Endothelial cell of umbilical vein (primary cell): ENCODE data around the gene CST9L. TPM values are rescaled to one million over a fixed set of nuclear protein-coding genes. Genes with fewer than 3 reads are reported as not detected.

Experiments used
- BruUV-seq: library from RNA; stranded (reverse); fragments of 400-500 nt; replicated peaks from 2 replicates; lab custom pipeline; 2021; lab: Mats Ljungman, UMichigan
- CTCF ChIA-PET: fragments of 300-600, 350-600 bp; sonication (Branson Sonifier 250); formaldehyde crosslinking; loops from one replicate; lab custom pipeline; 2021; ENCODE audit warnings: antibody characterized with exemption, inconsistent platforms; lab: Charles Lee
- POLR2A ChIA-PET: fragments of 300-600, 350-600 bp; sonication (Branson Sonifier 250); formaldehyde crosslinking; loops from one replicate; lab custom pipeline; 2021; ENCODE audit warnings: antibody characterized with exemption, inconsistent platforms; lab: Charles Lee
- DNase-seq: peaks from one replicate; pipeline ENCODE4 v3.0.0-alpha.2; 2011; ENCODE audit warnings: low read depth, low spot score
- FAIRE-seq: peaks from 2 replicates; lab custom pipeline; 2011; peaks lifted over from hg19 to GRCh38; lab: Jason Lieb, UNC
- H2AFZ ChIP-seq: 2 replicates; pipeline ENCODE4 v1.6.0; 2012; ENCODE audit warnings: low read depth, low read length, control low read depth, inconsistent platforms
- H3K27ac ChIP-seq: 2 replicates; pipeline ENCODE4 v1.5.1; 2011; ENCODE audit warnings: low read depth, mild to moderate bottlenecking, control low read depth, low read length, moderate library complexity; ENCODE audit not compliant: insufficient read depth
- H3K27me3 ChIP-seq, 2 experiments: 2 replicates each; pipeline versions ENCODE4 v1.6.0 to v1.6.1; 2011; ENCODE audit warnings: low read length in 2 of 2, mixed read lengths in 1 of 2; ENCODE audit not compliant: control insufficient read depth in 2 of 2, insufficient read depth in 2 of 2
- H3K36me3 ChIP-seq, 2 experiments: 2 replicates in 1 of 2; 3 replicates in 1 of 2; pipeline ENCODE4 v1.5.1; 2011; ENCODE audit warnings: low read length in 2 of 2, mild to moderate bottlenecking in 1 of 2, moderate library complexity in 1 of 2; ENCODE audit not compliant: control insufficient read depth in 2 of 2, insufficient read depth in 2 of 2; ENCODE audit errors: extremely low read depth in 1 of 2
- H3K4me1 ChIP-seq: 3 replicates; pipeline ENCODE4 v1.5.1; 2011; ENCODE audit warnings: mild to moderate bottlenecking, low read length; ENCODE audit not compliant: control insufficient read depth, insufficient read depth; ENCODE audit errors: extremely low read depth
- H3K4me2 ChIP-seq: 2 replicates; pipeline ENCODE4 v1.6.1; 2011; ENCODE audit warnings: low read length, control low read depth, mixed read lengths; ENCODE audit not compliant: insufficient read depth
- H3K4me3 ChIP-seq, 3 experiments: fragments of 200-600 bp in 1 of 3; sonication (generic), shearing (Covaris generic) in 1 of 3; replicated peaks in 1 of 3; 2 replicates each; pipeline ENCODE4 v1.5.1; 2011 to 2016; ENCODE audit warnings: control low read depth in 3 of 3, low read length in 3 of 3, mild to moderate bottlenecking in 2 of 3, inconsistent platforms in 1 of 3, low read depth in 1 of 3, moderate library complexity in 1 of 3; ENCODE audit not compliant: insufficient read depth in 1 of 3
- H3K79me2 ChIP-seq: 2 replicates; pipeline ENCODE4 v1.6.0; 2012; ENCODE audit warnings: low read length, inconsistent platforms; ENCODE audit not compliant: control insufficient read depth, insufficient read depth
- H3K9ac ChIP-seq: replicated peaks from 2 replicates; pipeline ENCODE3; 2011; ENCODE audit warnings: low read length, control low read depth; ENCODE audit not compliant: insufficient read depth; ENCODE audit errors: extremely low read depth
- H3K9me1 ChIP-seq: replicated peaks from 3 replicates; pipeline ENCODE4 v1.6.0; 2011; ENCODE audit warnings: mild to moderate bottlenecking, low read length; ENCODE audit not compliant: control insufficient read depth, insufficient read depth; ENCODE audit errors: extremely low read depth
- H3K9me3 ChIP-seq: replicated peaks from 2 replicates; pipeline ENCODE4 v1.5.1; 2012; ENCODE audit warnings: low read length, inconsistent platforms; ENCODE audit not compliant: control insufficient read depth, insufficient read depth
- H4K20me1 ChIP-seq: replicated peaks from 2 replicates; pipeline ENCODE3; 2011; ENCODE audit warnings: mild to moderate bottlenecking, low read length; ENCODE audit not compliant: control insufficient read depth, insufficient read depth; ENCODE audit errors: extremely low read depth
- CTCF ChIP-seq, 2 donors: IDR thresholded peaks; 1 replicate in 1 of 2; 2 replicates in 1 of 2; pipeline ENCODE4 v1.5.1; 2011; ENCODE audit warnings: low read length in 2 of 2, mild to moderate bottlenecking in 2 of 2, moderate library complexity in 2 of 2, control low read depth in 1 of 2, inconsistent platforms in 1 of 2, low read depth in 1 of 2; ENCODE audit not compliant: insufficient read depth in 1 of 2; ENCODE audit errors: extremely low read depth in 1 of 2
- EZH2 ChIP-seq: IDR thresholded peaks from 2 replicates; pipeline ENCODE4 v1.6.1; 2012; ENCODE audit warnings: borderline replicate concordance, low read depth, mild to moderate bottlenecking, moderate library complexity, low read length, inconsistent platforms; ENCODE audit not compliant: severe bottlenecking
- FOS ChIP-seq: IDR thresholded peaks from 2 replicates; pipeline ENCODE4 v1.6.1; 2011; ENCODE audit warnings: mild to moderate bottlenecking, low read length, moderate library complexity, borderline replicate concordance; ENCODE audit not compliant: insufficient read depth
- GATA2 ChIP-seq: IDR thresholded peaks from 2 replicates; pipeline ENCODE4 v1.7.0; 2011; ENCODE audit warnings: low read depth, mild to moderate bottlenecking, moderate library complexity, mixed read lengths, low read length; ENCODE audit not compliant: insufficient read length, insufficient read depth
- JUN ChIP-seq: IDR thresholded peaks from 2 replicates; pipeline ENCODE4 v1.6.1; 2011; ENCODE audit warnings: borderline replicate concordance, low read depth; ENCODE audit not compliant: insufficient read length, insufficient read depth
- MAX ChIP-seq: IDR thresholded peaks from 2 replicates; pipeline ENCODE4 v1.6.1; 2011; ENCODE audit not compliant: insufficient read depth, insufficient read length
- MYC ChIP-seq: IDR thresholded peaks from one replicate; pipeline ENCODE4 v1.6.1; 2011; ENCODE audit warnings: mild to moderate bottlenecking, low read depth, low read length
- POLR2A ChIP-seq: IDR thresholded peaks from 2 replicates; pipeline ENCODE4 v1.6.1; 2012; ENCODE audit warnings: low read depth, mild to moderate bottlenecking, control low read depth, low read length
- POLR2AphosphoS5 ChIP-seq: IDR thresholded peaks from 2 replicates; pipeline ENCODE4 v1.6.1; 2012; ENCODE audit warnings: low read depth, mild to moderate bottlenecking, control low read depth, low read length, moderate library complexity; ENCODE audit not compliant: insufficient read depth
- dilution Hi-C: fragments of 300-500 bp; cut with MboI; formaldehyde crosslinking; loops from one replicate; pipeline ENCODE4 v1.15.0; 2019; ENCODE audit warnings: low sequenced_read_pairs; ENCODE audit not compliant: extremely low pct_ligation_motif_present
- intact Hi-C: fragments of 100-400 bp; cut with micrococcal nuclease; formaldehyde crosslinking; loops from one replicate; pipeline ENCODE4 v1.10.0; 2022
- polyA plus RNA-seq, 4 experiments: library from polyadenylated mRNA; depleted of rRNA in 3 of 4; stranded (reverse) in 3 of 4; unstranded in 1 of 4; fragments of >200 nt; gene quantifications; 2 replicates each; pipeline versions ENCODE4 v1.2.1 to v1.2.3, GENCODE V29; 2011 to 2012; ENCODE audit warnings: missing spikeins in 1 of 4
- total RNA-seq: library from RNA; stranded (reverse); gene quantifications from 2 replicates; pipeline ENCODE4 v1.2.3, GENCODE V29; 2021

CST9L gene
- total and polyA plus RNA-seq, 2 donors (not counting 3 experiments of a cell fraction or from before 2014, with no cell fraction given): not detected

GRCh38 chr20:23614163-23614562 is 45.9 kb upstream of the CST9L start:
- TF ChIP-seq MAX: no peak
- no peak for TF ChIP-seq CTCF (IDR thresholded peaks at IDR 0.05; ENCODE audit: extremely low read depth in 1 of 2, insufficient read depth in 1 of 2, low read depth in 1 of 2, low read length in 2 of 2)
- no peak for TF ChIP-seq MYC
- no peak for TF ChIP-seq POLR2A
- TF ChIP-seq GATA2: no peak
- TF ChIP-seq EZH2: no peak
- no peak for TF ChIP-seq FOS
- no peak for TF ChIP-seq JUN
- no peak for TF ChIP-seq POLR2AphosphoS5
- Histone ChIP-seq H3K4me3 (no peak overlapping the region), H3K4me1 (no peaks in the 10 kb centered on the region), H3K79me2 (no peaks in the 10 kb centered on the region), H4K20me1 (no peaks in the 10 kb centered on the region), H3K27me3 (peaks cover 2 to 8% of the 10 kb centered on the region in 2 experiments), H3K27ac (no peak overlapping the region), H3K4me2 (no peak overlapping the region), H3K9me1 (no peaks in the 10 kb centered on the region), H3K9ac (no peak overlapping the region), H2AFZ (no peak overlapping the region), H3K9me3 (no peaks in the 10 kb centered on the region), H3K36me3 (no peaks in the 10 kb centered on the region)
- DNase-seq: no peak
- no TSS peak for BruUV-seq
- no peak for FAIRE-seq
- intact Hi-C loops (no loop called here), dilution Hi-C loops (no loop called here)
- ChIA-PET POLR2A (no interaction called here), CTCF (no interaction called here)
